DND-41 (cell line): ENCODE measurements around the gene HTRA3.

Experiments
- CTCF ChIP-seq: IDR thresholded peaks from 2 replicates; pipeline ENCODE4 v1.5.1; 2012; ENCODE audit warnings: borderline replicate concordance, low read length, moderate library complexity, mild to moderate bottlenecking; ENCODE audit not compliant: poor library complexity, severe bottlenecking; ENCODE audit errors: extremely low read depth
- EZH2 ChIP-seq: IDR thresholded peaks from 3 replicates; pipeline ENCODE4 v1.6.1; 2012; ENCODE audit warnings: borderline replicate concordance, low read depth, mild to moderate bottlenecking, moderate library complexity, low read length, inconsistent platforms; ENCODE audit not compliant: severe bottlenecking

GRCh38 chr4:8335848-8336247, 66.3 kb downstream of the HTRA3 start:
- TF ChIP-seq EZH2 (no peak), CTCF (no peak)
